Measurements from ENCODE around the gene ABCG1.
A peak's percentile ranks its signal among the peaks of the same experiment; 100 is the strongest.

The ABCG1 gene

DNA sequence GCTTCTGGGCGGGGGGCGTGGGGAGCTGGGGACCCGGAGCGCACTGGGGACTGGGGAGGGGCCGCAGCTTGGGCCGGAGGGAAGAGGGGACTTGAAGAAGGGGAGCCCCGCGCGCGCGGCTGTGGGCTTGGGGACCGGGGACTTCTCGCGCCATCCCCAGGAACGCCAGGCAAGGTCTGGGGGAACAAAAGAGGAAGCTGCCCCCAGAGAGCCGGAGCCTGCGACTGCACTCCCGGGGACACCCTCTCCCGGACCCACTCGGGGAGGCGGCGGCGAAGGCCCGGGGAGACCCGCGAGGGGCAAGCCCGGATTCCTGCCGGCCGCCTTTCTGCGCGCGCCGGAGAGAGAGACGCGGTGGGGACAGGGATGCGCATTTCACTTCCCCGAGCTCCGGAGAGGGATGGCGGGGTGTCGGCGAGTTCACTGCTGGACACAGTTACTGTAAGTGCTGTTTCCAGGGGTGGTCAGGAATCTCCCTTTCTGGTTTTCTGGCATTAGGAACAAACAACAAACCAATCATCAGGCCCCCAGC is 732 bp downstream of the ABCG1 start:
- POLR2A ChIA-PET (ENCODE audit: low non-redundant PET), result no interaction called here
- DNase-seq (ENCODE audit: low spot score), result no peak
- CTCF ChIA-PET, result interaction anchor here (0.6 to 2.4 kb wide), 2 partner anchors 18 to 74 kb away, joined by 3 to 11 read pairs; no protein-coding TSS in a partner anchor
- TF ChIP-seq, protein P1, sequence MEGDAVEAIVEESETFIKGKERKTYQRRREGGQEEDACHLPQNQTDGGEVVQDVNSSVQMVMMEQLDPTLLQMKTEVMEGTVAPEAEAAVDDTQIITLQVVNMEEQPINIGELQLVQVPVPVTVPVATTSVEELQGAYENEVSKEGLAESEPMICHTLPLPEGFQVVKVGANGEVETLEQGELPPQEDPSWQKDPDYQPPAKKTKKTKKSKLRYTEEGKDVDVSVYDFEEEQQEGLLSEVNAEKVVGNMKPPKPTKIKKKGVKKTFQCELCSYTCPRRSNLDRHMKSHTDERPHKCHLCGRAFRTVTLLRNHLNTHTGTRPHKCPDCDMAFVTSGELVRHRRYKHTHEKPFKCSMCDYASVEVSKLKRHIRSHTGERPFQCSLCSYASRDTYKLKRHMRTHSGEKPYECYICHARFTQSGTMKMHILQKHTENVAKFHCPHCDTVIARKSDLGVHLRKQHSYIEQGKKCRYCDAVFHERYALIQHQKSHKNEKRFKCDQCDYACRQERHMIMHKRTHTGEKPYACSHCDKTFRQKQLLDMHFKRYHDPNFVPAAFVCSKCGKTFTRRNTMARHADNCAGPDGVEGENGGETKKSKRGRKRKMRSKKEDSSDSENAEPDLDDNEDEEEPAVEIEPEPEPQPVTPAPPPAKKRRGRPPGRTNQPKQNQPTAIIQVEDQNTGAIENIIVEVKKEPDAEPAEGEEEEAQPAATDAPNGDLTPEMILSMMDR (conservative IDR thresholded peaks at IDR 0.05; ENCODE audit: low read depth), result no peak
- peak overlapping the region; percentile 77 for H3K27ac ChIP-seq

DNA sequence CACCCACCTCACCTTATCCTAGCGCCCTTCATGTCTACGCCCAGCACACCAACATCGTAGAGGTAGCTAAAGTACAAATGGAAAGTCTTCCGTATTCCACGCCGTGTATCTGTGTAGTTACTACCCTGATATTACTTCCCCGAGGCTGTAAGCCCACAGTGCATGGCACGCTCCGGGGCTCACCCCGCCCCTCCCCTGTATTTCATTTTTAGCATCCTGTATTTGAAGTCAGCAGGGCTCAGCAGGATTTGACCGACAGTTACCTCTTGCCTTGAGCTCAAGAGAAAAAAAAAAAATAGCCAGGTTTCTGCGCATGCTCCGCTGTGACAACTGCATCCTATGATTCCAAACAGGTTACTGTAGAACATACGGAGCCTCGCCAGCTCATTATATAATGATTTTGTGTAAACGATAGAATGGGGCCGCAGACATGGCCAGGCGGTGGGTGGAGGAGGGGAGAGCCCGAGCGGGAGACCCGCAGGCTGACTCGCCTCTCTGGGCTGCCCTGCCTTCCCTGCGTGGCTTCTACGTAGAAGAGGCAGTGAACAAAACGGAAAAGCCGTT is 1.3 kb downstream of the ABCG1 start:
- TF ChIP-seq, protein P1 (conservative IDR thresholded peaks at IDR 0.05; ENCODE audit: low read depth), result no peak
- ChIA-PET POLR2A (ENCODE audit: low non-redundant PET) (no interaction called here), CTCF (interaction anchor here (0.6 to 2.4 kb wide), 2 partner anchors 19 to 75 kb away, joined by 3 to 11 read pairs; no protein-coding TSS in a partner anchor)
- H3K27ac ChIP-seq, result peak overlapping the region; percentile 77
- peak; percentile 69 for DNase-seq (ENCODE audit: low spot score)

DNA sequence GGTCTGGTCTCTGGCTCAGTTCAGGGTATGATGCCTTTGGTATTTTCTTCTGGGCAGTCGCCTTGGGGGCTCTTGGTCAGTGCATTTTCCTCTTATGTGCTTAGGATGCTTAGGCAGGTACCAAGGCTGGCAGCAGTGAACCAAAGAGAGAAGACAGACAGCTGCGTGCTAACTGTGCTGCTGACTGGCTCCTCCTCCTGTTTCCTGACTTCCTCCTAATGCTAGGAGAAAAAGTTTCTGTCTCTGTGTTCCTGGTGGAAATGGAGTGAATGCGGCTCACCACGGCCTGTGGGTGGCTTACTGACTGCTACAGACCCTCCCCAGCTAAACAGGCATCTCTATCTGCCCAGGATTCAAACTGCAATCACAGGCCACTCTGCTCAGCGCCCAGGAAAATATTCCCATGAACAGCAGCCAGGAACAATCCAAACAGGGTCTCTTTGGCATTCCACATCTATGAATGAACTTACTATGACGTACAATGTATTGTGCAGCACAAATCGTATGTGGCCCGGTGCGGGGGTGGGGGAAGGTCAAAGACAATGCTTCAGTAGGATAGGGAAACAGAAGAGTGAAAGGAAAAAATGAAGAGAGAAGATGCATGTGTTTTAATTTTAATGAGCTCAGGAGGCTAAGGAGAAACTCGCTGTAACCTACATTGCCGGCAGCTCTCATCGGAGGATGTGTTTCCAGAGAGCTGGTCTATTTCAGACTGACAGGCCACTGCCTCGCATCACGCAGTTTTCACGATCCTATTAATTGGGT is 2.8 kb downstream of the ABCG1 start:
- H3K27ac ChIP-seq, result no peak overlapping the region
- ChIA-PET POLR2A (ENCODE audit: low non-redundant PET) (no interaction called here), CTCF (no interaction called here)
- DNase-seq (ENCODE audit: low spot score), result no peak
- TF ChIP-seq, protein P1 (conservative IDR thresholded peaks at IDR 0.05; ENCODE audit: low read depth), result no peak

DNA sequence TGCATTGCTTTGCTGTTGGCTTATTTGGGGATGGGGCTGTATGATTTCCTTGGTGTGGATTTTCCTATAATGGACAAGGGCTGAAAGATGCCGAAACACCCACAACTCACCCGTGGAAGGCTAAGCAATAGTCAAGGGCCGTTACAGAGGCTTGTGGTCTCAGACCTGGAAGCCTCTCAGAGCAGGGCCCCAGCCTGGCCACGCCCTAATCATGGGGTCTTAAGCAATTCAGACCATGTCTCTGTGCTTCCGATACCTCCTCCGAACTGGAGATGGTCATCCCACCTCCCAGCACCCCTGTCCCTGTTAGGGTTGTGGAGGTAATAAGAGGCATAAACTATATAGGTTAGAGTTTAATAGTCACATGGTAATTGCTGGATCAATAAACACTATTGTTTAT is 3.4 kb downstream of the ABCG1 start:
- ChIA-PET CTCF (no interaction called here), POLR2A (ENCODE audit: low non-redundant PET) (no interaction called here)
- DNase-seq (ENCODE audit: low spot score), result no peak
- no peak overlapping the region for H3K27ac ChIP-seq
- TF ChIP-seq, protein P1 (conservative IDR thresholded peaks at IDR 0.05; ENCODE audit: low read depth), result no peak

DNA sequence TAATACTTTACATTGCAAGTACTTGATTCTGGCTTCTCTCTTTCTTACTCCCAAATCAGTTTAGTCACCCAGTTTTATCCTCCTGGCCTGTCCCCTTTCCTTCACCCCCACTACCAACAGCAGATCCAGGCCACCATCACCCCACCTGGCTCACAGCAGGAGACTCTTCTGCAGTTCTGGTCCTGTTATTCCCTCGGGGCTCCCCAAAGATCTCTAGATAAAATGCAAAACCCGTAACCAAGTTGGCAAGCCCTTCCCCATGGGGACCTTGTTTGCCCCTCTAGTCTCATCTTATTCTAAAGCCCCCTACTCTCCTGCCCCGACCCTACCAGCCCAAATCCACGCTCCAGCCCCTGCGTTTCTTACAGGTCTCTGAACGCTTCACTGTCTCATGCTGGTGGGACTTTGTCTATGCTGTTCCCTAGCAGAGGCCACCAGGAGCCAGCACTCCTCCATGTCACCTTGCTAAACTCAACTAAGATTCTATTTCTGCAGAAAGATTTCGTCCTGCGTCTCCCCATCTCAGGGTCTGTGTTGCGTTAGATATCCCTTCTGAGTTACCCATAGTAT is 4.0 kb downstream of the ABCG1 start:
- CTCF ChIA-PET, result no interaction called here
- DNase-seq (ENCODE audit: low spot score), result no peak
- H3K27ac ChIP-seq, result no peak overlapping the region
- TF ChIP-seq, protein P1 (conservative IDR thresholded peaks at IDR 0.05; ENCODE audit: low read depth), result no peak
- POLR2A ChIA-PET (ENCODE audit: low non-redundant PET), result no interaction called here

DNA sequence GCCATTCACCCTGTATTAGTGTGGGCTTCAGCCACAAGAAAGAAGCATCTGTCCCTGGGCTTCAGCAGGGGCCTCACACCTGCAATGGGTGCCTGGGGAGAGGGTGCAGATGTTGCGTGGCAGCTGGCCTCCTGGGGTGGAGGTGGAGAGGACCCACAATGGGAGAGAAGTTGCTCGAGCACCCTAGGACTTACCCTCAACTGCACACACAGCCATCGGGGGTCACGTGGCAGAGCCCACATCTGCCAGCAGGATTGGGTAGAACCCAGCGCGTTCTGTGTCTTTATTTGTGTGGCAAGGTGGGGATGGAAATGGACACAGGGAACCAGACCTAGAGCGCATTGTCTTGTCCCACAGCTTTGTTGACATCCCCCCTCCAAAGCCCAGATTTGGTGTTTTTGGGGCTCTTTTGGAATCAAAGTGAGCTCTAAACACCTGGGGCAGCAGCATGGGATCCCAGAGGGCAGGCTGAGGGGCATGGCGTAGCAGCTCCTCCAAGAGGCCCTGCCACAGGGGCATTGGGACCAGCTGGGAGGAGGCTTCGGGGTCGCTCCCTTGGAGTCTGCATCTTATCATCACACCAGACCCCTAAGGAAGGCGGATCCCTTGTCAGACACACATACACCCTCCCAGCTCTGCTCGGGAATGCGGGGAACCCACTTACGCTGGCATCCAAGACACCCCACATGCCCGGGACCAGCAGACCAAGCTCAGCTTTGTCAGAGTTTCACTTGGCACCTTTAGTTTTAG is 5.1 kb downstream of the ABCG1 start:
- no peak for DNase-seq (ENCODE audit: low spot score)
- ChIA-PET CTCF (interaction anchor here (0.5 kb wide), 1 partner anchor 107 kb away, joined by 4 read pairs; no protein-coding TSS in a partner anchor), POLR2A (ENCODE audit: low non-redundant PET) (no interaction called here)
- TF ChIP-seq, protein P1 (conservative IDR thresholded peaks at IDR 0.05; ENCODE audit: low read depth), result no peak
- no peak overlapping the region for H3K27ac ChIP-seq

Data from RWPE1 (cell line).